Caki2 (cell line): ENCODE measurements around the gene GNPDA1. TPM values are rescaled to one million over a fixed set of nuclear protein-coding genes. Genes with fewer than 3 reads are reported as not detected.

Experiments
- DNase-seq: peaks from one replicate; pipeline ENCODE4 v3.0.0-alpha.2; 2015; ENCODE audit warnings: low read depth
- in situ Hi-C: cut with HindIII; loops from 2 replicates; pipeline ENCODE4 v1.10.0; 2016; ENCODE audit warnings: low sequenced_read_pairs, low pct_unique_long_range_greater_than_20kb, mixed read lengths
- total RNA-seq: library from RNA; depleted of rRNA; stranded (reverse); fragments of >200 nt; shearing (Covaris generic); gene quantifications from 2 replicates; pipeline ENCODE4 v1.2.3, GENCODE V29; 2014; ENCODE audit warnings: low replicate concordance

The GNPDA1 gene
- total RNA-seq, 1 experiment from 2014 or later: 123 TPM

GRCh38 chr5:142032747-142033631 is 20.2 kb upstream of the GNPDA1 start:
- in situ Hi-C loops: no loop called here
- DNase-seq: no peak

- in situ Hi-C loops: no loop called here
- no peak for DNase-seq
These were observed 19.3 kb upstream of the GNPDA1 start for GRCh38 chr5:142032150-142032549.

- DNase-seq: no peak
- in situ Hi-C loops: no loop called here
These were observed 12.8 kb upstream of the GNPDA1 start for GRCh38 chr5:142025637-142026036.

GRCh38 chr5:142024771-142025304 is 12.0 kb upstream of the GNPDA1 start:
- DNase-seq: peak; percentile 80
- in situ Hi-C loops: no loop called here

GRCh38 chr5:142023836-142024235 is 11.0 kb upstream of the GNPDA1 start:
- no peak for DNase-seq
- in situ Hi-C loops: no loop called here

GRCh38 chr5:142020122-142020659 is 7.4 kb upstream of the GNPDA1 start:
- no peak for DNase-seq
- in situ Hi-C loops: no loop called here

GRCh38 chr5:142017832-142018427 is 5.1 kb upstream of the GNPDA1 start:
- in situ Hi-C loops: no loop called here
- DNase-seq: no peak

- in situ Hi-C loops: no loop called here
These were observed 3.7 kb upstream of the GNPDA1 start for GRCh38 chr5:142016556-142016955.

GRCh38 chr5:142015781-142016533 is 3.1 kb upstream of the GNPDA1 start:
- in situ Hi-C loops: no loop called here

More at GRCh38 chr5:142016556-142016955, 3.7 kb upstream of the GNPDA1 start:
- no peak for DNase-seq

GRCh38 chr5:142014911-142015584 is 2.2 kb upstream of the GNPDA1 start:
- in situ Hi-C loops: no loop called here

More at GRCh38 chr5:142015781-142016533, 3.1 kb upstream of the GNPDA1 start:
- DNase-seq: peak; percentile 72

GRCh38 chr5:142013734-142014521 is 1.1 kb upstream of the GNPDA1 start:
- peak; percentile 48 for DNase-seq
- in situ Hi-C loops: no loop called here

More at GRCh38 chr5:142014911-142015584, 2.2 kb upstream of the GNPDA1 start:
- peak; percentile 76 for DNase-seq

GRCh38 chr5:142012186-142012785 is 541 bp downstream of the GNPDA1 start:
- DNase-seq: no peak
- in situ Hi-C loops: no loop called here

- DNase-seq: no peak
- in situ Hi-C loops: no loop called here
These were observed 1.1 kb downstream of the GNPDA1 start for GRCh38 chr5:142011572-142012185.

- DNase-seq: no peak
- in situ Hi-C loops: no loop called here
These were observed 2.9 kb downstream of the GNPDA1 start for GRCh38 chr5:142009886-142010285.

- in situ Hi-C loops: no loop called here
- no peak for DNase-seq
These were observed 4.0 kb downstream of the GNPDA1 start for GRCh38 chr5:142008813-142009212.

- in situ Hi-C loops: no loop called here
- no peak for DNase-seq
These were observed 5.6 kb downstream of the GNPDA1 start for GRCh38 chr5:142007237-142007544.
